T follicular helper cell (primary cell): ENCODE results near the gene CYTH3.

Experiments used
- DNase-seq: peaks from one replicate; pipeline ENCODE4 v3.0.0-alpha.2; 2020; ENCODE audit warnings: low read depth

The CYTH3 gene

DNA sequence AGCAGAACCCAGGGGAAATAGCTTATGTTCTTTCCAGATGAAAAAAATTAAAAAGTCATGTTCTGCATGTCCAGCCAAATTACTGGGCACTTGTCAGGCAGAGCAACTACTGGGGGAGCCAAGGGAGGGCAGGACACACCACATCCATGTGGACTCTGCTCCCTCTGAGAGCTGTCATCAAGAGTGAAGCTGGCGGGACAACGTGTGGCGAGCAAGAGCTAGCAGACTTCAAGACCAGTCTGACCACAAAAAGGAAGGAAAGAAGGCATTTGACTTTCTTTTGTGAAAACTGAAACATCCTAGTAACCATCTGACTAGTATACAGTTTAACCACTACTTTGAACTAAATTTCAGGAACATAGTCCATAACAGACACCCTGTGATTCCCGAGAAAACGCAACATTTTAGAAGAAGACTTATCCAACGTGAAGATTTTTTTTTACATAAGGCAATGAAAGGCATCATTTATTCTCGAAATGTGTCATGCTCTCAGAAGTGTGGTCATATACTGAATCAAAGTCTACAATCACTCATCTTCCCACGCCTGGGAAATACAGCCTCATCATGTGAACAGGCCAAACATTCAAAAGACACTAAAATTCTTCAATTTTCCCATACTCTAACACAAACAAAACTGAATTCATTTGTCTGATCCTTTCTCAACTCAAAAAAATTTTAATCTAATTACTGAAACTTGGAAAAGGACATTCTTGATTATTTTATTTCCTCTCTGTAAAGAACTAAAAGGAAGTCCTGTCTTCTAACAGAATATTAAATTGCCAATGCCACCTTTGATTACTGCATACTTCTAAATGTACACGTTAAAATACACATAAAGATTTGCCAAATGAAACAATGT is 15.5 kb downstream of the CYTH3 start:
- no peak for DNase-seq

DNA sequence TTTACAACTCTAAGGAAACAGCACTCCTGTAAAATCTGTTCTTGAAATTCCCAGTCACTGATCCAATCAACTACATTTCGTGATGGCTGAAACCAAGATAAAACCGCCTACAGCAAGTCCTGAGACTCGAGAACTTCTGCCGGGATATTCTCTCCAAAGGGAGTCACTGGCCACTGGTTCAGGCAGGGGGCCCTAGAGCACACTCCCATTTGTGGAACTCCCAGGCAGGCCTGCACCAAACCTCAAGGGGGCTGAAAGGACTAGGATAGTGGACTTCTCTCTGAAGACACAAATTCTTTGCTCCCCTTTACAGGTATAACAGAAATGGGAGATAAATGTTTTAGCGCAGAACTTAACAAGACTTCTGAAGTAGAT is 16.3 kb downstream of the CYTH3 start:
- DNase-seq = no peak

DNA sequence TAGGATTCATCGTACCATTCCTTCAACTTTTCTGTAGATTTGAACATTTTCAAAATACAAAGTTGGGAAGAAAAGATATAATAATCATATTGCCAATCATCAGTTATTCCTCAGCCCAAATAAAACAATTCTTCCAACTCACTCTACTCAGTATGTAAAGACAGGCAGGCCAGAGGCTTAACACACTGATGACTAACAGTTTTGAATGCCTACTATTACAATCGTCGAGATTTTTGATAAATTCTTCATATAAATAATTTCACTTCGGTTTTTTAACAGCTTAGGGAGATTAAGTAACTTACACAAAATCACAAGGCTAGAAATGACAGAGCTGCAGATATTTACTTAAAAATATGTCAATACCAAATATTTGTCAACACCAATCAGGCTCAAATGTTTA is 17.6 kb downstream of the CYTH3 start:
- DNase-seq = no peak

DNA sequence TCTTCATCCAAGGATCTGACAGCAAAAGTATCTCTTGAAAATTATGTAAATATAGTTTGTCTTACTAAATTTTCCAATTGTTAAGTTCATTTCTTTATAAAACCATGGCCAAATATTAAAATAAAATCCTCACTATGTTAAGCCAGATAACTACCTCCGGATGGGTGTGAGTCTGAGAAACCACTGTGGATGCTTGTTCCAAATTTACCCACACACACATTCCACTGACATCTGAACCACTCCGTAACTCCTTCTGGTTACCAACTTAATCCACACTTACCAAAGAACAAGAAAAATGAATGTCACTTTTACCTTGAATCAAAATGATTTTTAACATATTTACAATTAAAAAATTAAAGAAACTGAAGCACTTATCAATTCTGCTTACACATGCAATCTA is 19.7 kb downstream of the CYTH3 start:
- DNase-seq = no peak

DNA sequence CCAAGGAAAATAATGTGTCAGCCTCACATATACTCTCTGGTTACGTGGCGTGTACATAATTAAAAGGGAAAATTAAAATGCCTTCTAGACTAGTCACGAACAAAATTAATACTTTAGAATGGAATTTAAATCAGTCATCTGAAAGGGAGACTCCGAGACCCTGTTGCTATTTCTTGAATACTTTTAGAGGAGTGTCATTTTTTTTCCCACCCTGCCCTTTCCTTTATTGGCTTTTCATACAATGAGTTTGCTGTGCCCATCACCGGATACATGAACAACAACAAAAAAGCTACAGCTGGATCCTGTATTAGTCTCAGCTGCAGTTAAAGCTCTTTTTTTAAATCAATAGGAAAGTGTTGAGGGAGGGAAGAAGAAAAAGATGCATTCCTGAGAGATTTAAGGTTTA is 20.1 kb downstream of the CYTH3 start:
- DNase-seq = no peak

DNA sequence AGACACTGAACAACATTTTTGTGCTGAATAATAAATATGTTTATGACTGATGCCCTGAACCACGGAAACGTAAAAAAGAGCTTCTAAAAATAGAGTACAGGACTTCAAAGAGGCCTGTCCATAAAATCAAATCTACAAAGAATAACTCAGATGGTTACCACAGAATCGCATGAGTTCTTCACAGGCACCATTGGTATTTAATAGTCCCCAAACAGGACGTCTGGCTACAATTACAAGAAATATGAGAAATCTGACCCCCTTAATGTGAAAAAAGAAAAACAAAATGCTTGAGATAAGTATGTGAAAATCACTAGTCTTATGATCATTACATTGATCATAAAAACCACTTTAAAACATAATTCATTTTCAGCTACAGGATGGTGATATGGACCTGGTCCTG is 20.8 kb downstream of the CYTH3 start:
- no peak for DNase-seq

DNA sequence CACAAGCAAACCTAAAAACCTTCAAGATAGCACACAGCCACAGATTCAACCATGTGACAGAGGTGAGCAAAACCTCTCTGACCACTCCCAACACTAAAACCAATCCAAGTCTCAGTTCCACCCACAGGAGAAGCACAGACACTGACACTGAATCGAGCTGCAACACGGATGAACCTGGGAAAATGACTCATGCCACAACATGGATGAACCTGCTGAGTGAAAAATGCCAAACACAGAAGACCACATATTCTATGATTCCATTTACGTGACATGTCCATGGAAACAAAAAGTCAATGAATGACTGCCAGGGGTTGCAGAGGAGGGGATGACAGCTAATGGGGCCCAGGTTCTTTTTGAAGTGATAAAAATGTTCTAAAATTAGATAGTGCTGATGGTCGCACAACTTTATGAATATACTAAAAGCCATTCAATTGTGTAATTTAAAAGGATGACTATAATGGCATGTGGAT is 22.0 kb downstream of the CYTH3 start:
- no peak for DNase-seq

DNA sequence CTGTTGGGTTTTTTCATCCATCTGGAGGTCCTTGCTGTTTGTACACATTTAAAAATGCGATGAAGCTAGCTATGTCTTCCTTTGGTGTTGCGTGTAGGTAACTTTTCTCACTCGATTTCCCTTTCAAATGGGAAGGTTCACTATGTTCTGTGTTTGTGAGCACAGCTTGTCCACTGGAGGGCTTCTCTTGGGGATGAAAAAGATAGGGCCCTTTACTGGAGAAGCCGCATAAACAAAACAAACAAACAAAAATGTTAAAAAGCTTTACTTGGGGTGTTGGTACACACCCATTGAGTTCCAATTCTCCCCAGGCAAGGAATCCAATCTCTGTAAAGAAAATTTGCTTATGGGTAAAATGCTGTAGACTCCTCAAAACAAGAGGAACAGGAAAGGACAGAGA is 23.4 kb downstream of the CYTH3 start:
- DNase-seq = no peak

DNA sequence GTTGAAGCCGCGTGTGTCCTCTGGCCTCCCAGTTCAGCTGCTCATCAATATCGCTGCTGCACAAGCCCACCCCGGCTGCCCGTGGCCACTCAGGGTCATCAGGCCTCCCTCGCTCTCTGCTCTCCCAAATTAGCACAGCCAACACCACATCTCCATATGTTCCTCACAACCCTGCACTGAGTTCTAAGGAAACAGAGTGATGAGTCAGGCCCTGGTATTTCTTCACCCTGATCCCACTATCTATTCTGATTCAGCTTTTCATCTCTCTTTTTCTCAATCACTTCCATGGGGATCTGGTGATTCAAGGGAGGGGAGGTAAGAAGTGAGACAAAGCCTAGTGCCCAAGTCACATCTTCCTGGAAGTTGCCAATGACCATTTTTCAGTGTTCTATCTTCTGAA is 23.8 kb downstream of the CYTH3 start:
- DNase-seq = no peak

DNA sequence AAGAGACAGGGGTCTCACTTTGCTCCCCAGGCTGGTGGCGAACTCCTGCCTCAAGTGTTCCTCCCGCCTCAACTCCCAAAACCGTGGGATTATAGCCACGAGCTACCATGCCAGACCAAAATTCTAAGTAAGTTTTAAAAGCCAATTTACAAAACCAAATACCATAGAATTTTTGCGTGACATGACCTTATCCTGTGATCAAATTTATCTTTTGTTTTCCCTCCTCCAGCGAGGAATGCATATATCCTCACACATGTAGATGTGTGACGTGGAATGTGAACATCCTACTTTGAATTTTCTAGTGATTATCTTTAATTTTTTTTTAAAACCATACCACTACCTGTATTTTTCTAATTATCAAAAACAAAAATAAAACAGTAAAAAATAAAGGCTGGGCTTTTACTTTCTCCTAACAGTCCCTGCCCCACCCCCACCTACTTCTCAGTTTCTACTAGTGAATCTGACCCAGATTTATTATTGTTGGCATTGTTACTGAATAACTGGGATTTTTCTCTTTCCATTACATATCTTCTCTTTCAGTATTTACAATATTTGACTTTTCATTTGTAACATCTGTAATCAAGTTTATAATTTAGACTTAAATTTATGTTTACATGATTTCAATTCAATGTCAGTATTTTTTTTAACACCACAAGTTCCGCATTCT is 26.0 kb downstream of the CYTH3 start:
- no peak for DNase-seq

DNA sequence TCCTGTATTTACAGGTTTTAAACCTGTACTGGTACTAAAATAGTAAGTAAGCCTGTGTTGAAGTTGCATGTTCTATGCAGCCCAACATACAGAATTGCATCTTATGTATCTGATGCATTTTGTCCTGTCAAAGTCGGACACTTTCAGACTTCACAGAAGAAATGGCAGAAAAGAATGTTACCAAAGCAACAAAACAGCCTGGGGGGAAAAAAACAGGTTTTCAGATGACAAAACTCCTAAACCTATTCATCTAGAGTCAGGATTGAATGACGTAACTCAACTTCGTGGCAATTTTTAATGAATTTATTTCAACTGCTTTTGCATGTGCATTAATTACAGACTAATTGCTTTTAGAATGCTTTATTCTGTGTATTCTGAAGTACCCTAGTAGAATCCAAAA is 28.4 kb downstream of the CYTH3 start:
- DNase-seq = no peak

DNA sequence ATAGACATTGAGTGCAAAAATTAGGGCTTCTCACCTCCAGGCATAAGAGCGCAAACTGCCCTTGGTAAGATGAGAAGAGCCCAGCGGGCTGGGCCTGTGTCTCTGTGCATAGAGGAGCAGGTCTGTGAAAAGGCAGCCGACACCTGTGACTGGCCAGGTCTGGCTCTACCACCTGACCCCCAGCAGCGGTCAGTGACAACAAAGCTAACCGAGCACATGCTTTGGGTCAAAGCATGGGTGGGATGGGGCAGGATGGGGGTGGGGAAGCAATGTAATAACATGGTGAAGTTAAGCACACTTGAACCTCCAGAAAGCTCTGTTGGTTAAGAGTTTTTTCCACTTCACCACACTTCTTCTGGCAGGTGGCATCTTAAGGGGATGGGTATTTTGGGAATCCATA is 29.3 kb downstream of the CYTH3 start:
- no peak for DNase-seq

DNA sequence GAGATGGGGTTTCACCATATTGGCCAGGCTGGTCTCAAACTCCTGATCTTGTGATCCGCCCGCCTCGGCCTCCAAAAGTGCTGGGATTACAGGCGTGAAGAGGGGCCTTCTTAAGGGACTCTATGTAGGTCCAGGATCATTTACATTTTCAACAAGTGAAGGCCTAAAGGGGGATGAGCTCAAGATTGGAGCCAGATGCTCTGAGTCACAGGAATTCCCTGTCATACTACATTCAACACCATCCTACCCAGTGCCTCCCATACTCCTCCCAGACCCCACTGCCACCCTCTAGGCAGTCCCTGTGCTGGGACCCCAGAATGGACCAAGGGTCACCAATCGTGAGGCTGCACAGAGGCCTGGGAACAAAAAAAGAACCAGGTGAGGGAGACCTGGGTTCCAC is 29.9 kb downstream of the CYTH3 start:
- no peak for DNase-seq

DNA sequence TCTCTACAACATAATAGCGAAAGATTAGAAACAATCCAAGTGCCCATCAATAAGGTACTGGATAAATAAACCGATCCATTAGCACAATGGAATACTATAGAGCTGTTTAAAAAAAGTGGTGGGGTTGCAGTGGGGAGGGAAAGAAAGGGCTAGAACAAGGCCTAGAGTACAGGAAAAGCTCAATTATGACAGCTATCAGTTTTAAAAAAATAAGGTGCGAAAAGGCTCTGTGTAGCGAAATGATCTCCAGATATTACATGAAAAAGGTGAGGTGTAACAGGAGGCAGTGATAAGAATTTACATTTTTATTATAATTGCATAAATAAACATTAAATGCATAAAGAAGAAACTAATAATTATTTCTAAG is 30.8 kb downstream of the CYTH3 start:
- DNase-seq = no peak

DNA sequence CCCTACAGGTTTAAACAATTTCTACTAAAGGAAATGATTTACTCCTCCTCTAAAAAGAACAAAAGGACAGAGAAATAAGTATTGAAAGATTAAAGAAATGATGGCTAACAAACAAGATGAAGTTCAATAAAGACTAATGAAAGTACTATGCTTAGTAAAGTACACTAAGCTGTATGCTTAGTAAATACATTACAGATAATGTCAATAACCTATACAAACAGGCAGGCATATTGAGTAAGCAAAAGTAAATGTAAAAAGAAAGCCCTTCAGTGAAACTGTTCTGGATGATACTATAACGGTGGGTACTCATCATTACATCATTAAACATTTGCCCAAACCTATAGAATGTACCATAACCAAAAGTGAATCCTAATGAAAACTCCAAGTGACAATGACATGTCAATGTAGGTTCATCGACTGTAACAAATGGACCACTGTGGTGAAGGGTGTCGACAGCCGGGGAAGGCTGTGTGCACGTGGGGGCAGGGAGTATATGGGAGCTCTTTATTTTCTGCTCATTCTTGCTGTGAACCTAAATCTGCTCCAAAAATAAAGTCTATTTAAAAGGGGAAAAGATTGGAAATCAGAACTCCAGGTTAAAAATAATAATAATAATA is 34.0 kb downstream of the CYTH3 start:
- no peak for DNase-seq

DNA sequence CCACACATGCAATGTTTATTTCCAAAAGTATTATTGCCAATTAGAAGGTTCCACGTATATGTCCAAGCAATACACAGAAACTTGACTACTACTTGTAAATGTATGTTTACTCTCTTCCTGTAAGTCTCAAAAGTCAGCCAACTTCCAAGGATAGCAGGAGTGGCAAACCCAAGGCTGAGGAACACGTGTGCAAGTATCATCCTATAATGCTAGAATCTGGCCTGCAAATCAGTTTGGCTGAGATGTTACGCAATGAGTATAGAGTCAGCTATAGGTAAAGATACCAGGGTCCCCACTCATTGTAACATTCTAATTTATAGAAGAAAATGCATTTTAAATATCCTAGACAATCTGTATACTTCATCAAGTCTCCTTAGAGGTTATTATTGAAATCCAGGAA is 34.7 kb downstream of the CYTH3 start:
- no peak for DNase-seq

DNA sequence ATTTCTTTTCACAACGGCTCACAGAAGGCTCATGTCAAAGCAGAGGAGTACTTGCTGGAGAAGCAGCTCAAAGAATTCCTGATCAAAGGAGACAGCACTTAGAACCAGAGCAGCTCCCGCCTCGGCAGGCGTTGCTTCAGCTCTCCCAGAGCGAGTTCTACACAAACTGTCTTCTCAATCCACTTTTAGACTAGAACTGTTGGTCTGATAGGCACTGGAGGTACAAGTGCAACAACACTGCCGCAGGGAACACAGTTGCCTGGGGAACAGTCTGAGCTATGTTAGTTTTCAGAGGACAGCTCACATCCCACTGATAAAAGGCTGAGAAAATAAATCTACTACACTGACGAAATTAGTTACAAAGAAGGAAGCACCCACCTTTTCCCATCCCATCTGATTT is 35.4 kb downstream of the CYTH3 start:
- DNase-seq = no peak

DNA sequence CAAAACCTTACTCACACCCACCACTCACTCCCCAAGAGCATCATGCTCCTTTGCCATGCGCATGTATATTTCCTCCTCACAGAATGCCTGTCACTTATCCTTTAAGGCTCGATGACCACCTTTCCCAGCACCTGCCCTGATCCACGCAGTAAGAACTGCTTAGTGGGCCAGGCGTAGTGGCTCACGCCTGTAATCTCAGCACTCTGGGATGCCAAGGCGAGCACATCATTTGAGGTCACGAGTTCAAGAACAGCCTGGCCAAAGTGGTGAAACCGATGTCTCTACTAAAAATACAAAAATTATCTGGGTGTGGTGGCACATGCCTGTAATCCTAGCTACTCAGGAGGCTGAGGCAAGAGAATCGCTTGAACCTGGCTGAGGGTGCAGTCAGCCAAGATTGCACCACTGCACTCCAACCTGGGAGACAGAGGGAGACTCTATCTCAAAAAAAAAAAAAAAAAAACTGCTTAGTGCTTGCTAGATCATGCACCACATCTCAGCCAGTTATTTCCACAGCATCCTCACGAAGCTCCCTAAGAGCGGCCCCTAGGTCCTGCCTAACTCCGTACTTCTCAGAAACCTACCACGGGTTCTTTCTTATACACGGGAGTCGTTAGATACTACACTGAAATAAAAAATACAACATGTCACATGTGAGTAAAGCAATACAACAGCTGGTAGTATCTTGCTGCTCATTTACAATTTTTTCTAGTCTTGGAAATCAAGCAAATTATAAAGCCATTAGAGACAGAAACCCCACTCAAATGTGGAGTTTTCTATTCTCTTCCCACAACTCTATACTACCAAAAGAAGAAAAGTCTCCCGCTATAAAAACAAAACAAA is 37.2 kb downstream of the CYTH3 start:
- DNase-seq = no peak

DNA sequence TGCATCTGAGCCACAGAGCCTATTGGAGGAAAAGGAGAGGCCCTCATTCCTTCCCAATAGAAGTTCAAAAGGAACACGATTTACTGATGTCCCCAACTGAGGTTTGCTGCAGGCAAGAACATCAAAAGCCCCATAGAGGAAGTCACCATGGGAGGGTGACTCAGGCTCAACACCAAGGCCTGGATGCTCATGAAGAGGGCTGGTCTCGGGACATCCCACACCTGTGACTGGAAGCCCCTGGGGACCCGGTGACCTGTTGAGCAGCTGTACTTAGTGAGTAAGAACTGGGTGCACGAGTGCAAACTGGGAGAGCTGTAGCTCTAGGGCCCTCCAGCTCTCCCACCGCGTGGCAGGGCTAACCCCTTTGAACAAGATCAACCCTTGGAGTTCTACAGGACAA is 38.0 kb downstream of the CYTH3 start:
- no peak for DNase-seq

DNA sequence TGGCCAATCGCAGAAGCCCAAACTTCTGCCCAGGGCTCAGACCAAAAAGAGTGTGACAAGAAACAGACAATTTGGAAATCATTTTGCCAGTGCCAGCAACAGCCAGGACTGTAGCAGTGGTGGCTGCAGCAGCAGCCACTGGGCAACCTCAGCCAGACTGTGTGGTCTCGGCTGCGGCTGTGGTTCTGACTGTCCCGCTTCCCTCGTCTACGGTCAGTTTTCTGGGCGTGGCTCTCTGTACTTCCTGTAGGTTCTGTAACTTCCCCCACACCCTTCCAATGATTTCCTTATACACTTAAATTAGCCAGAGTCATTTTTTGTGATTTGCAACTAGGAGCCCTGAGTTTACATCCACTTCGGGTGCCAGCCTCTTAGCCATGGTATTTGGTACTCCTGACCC is 39.9 kb downstream of the CYTH3 start:
- DNase-seq = no peak

DNA sequence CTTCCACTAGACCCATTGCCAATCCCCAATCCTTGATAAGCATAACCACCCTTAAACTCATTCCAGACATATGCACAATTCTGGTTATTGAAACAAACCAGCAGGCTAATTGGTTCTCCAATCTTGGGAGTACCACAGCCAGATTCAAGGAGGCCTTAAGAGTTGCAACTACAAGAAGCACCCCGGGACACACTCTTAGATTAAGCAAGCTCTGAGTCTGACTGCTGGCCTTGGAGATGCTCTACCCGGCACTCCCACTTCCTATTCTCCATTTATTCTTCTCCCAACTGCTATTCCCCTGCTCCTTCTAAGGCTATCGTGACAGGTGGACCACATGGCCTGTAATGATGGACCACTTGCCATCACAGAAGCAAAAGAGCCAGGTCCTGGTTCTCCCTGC is 40.3 kb downstream of the CYTH3 start:
- DNase-seq = no peak

DNA sequence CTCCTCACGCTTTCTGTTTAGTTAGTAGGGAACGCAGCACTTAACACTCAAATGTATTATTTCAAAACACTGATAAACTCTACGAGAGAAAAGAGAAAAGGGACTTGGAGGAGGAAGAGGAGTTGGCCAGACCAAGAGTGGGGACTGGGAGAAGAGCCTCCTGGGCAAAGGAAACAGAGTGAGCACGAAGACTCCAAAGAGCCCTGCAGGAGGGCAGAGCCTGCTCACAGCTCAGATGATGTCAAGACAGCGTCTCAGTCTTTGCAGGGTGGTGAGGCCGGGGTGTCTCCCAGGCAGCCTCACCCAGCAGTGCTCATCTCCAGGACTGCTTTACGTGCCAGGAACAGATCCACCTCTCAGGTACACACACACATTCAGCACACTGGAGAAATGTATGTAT is 41.2 kb downstream of the CYTH3 start:
- DNase-seq = no peak
